Uterus (tissue), 2 donors: ENCODE measurements around the gene KRTAP12-2.

Source experiments
- POLR2A ChIP-seq, 2 donors: fragments of 450-650 bp; IDR thresholded peaks; one replicate each; pipeline ENCODE4 v1.6.1; 2016; ENCODE audit warnings: antibody characterized with exemption in 2 of 2, mild to moderate bottlenecking in 1 of 2, moderate library complexity in 1 of 2
- TF ChIP-seq, protein P1 (sequence below), 4 experiments: fragments of 200-600 bp in 2 of 4; fragments of 450-650 bp in 2 of 4; sonication (generic) in 2 of 4; IDR thresholded peaks; one replicate each; pipeline ENCODE4 v1.5.1; 2016 to 2019; ENCODE audit warnings: antibody characterized with exemption in 4 of 4, mild to moderate bottlenecking in 2 of 4, moderate library complexity in 1 of 4

GRCh38 chr21:44648557-44649311, 18.0 kb downstream of the KRTAP12-2 start:
- TF ChIP-seq, protein P1, sequence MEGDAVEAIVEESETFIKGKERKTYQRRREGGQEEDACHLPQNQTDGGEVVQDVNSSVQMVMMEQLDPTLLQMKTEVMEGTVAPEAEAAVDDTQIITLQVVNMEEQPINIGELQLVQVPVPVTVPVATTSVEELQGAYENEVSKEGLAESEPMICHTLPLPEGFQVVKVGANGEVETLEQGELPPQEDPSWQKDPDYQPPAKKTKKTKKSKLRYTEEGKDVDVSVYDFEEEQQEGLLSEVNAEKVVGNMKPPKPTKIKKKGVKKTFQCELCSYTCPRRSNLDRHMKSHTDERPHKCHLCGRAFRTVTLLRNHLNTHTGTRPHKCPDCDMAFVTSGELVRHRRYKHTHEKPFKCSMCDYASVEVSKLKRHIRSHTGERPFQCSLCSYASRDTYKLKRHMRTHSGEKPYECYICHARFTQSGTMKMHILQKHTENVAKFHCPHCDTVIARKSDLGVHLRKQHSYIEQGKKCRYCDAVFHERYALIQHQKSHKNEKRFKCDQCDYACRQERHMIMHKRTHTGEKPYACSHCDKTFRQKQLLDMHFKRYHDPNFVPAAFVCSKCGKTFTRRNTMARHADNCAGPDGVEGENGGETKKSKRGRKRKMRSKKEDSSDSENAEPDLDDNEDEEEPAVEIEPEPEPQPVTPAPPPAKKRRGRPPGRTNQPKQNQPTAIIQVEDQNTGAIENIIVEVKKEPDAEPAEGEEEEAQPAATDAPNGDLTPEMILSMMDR (IDR thresholded peaks at IDR 0.05), result no peak
- no peak for TF ChIP-seq POLR2A (IDR thresholded peaks at IDR 0.05)
